ENCODE results near the gene NCAN.

Gene NCAN

DNA sequence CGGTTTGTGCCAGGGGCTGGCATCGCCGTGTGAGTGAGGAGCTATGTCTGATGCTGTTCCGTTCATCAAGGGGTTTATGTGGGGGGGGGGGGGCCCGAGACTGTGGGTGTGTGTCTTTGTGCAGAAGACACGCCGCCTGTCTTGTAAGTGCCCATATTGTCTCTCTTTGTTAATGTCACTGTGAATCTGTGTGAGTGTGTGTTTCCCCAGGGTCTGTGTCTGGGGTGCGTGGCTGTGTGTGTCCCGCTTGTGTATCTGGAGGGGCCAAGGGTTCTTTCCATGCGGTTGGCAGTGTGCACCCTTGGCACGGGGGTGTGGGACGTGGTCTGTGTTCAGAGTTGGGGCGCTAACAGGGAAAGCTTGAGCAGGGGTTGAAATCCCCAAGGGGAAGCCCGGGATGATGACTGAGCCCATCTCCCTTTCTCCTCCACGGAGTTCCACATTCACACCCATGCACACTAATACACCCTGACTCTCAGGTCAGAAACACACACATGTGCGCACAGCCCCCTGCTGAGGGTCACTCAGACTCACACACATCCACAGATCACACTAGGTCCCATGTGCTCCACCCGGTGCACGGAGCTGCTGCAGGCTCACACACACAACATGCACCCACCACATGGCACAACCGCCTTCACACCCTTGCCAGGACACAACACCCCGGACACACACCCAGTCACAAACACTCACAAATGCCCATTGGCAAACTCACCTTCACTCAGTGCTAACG, 1.8 kb downstream of the NCAN start:
- peaks cover 4% of the 10 kb centered on the region; the same call in 1 of the 2 replicates for H3K27me3 ChIP-seq (ENCODE audit: insufficient read depth, low read length)
- no peaks in the 10 kb centered on the region for H3K4me1 ChIP-seq (ENCODE audit: insufficient read depth, low read length, severe bottlenecking)
- no peaks in the 10 kb centered on the region for H3F3A ChIP-seq (ENCODE audit: insufficient read depth, low read length)
- no peaks in the 10 kb centered on the region for H3K36me3 ChIP-seq (ENCODE audit: insufficient read depth, low read length)
- H3K4me3 ChIP-seq (ENCODE audit: low read depth, low read length, poor library complexity, severe bottlenecking), result no peak overlapping the region
- H3K4me2 ChIP-seq (ENCODE audit: low read length), result no peak overlapping the region
- H2AFZ ChIP-seq (ENCODE audit: low read length), result no peak overlapping the region
- no peaks in the 10 kb centered on the region for H3K79me2 ChIP-seq (ENCODE audit: insufficient read depth, low read length)
- H3K9me2 ChIP-seq (ENCODE audit: low read depth, low read length), result no peaks in the 10 kb centered on the region
- no peak for TF ChIP-seq EZH2 (IDR thresholded peaks at IDR 0.05; ENCODE audit: borderline replicate concordance, low read length)
- no peak for TF ChIP-seq CTCF (IDR thresholded peaks at IDR 0.05; ENCODE audit: low read length)
- no peaks in the 10 kb centered on the region for H4K20me1 ChIP-seq (ENCODE audit: insufficient read depth, low read length)
- no peaks in the 10 kb centered on the region for H3K9me3 ChIP-seq (ENCODE audit: low read length)
- no peak overlapping the region for H3K9ac ChIP-seq (ENCODE audit: low read length)
- no peak overlapping the region for H3K27ac ChIP-seq (ENCODE audit: low read depth, low read length, poor library complexity, severe bottlenecking)

GRCh38 chr19:19214159-19214490, 2.4 kb downstream of the NCAN start:
- Histone ChIP-seq H3K27ac (ENCODE audit: low read depth, low read length, poor library complexity, severe bottlenecking) (no peak overlapping the region), H3K27me3 (ENCODE audit: insufficient read depth, low read length) (peaks cover 4% of the 10 kb centered on the region; the same call in 1 of the 2 replicates), H3K79me2 (ENCODE audit: insufficient read depth, low read length) (no peaks in the 10 kb centered on the region), H2AFZ (ENCODE audit: low read length) (no peak overlapping the region), H3K4me3 (ENCODE audit: low read depth, low read length, poor library complexity, severe bottlenecking) (no peak overlapping the region), H3K4me1 (ENCODE audit: insufficient read depth, low read length, severe bottlenecking) (no peaks in the 10 kb centered on the region), H3K9me3 (ENCODE audit: low read length) (no peaks in the 10 kb centered on the region), H4K20me1 (ENCODE audit: insufficient read depth, low read length) (no peaks in the 10 kb centered on the region), H3K9ac (ENCODE audit: low read length) (no peak overlapping the region), H3K36me3 (ENCODE audit: insufficient read depth, low read length) (no peaks in the 10 kb centered on the region), H3K9me2 (ENCODE audit: low read depth, low read length) (no peaks in the 10 kb centered on the region), H3K4me2 (ENCODE audit: low read length) (no peak overlapping the region), H3F3A (ENCODE audit: insufficient read depth, low read length) (no peaks in the 10 kb centered on the region)
- TF ChIP-seq EZH2 (IDR thresholded peaks at IDR 0.05; ENCODE audit: borderline replicate concordance, low read length) (no peak), CTCF (IDR thresholded peaks at IDR 0.05; ENCODE audit: low read length) (no peak)

GRCh38 chr19:19214892-19215291, 3.1 kb downstream of the NCAN start:
- no peak overlapping the region for H3K27ac ChIP-seq (ENCODE audit: low read depth, low read length, poor library complexity, severe bottlenecking)
- peaks cover 4% of the 10 kb centered on the region; the same call in 1 of the 2 replicates for H3K27me3 ChIP-seq (ENCODE audit: insufficient read depth, low read length)
- H3K4me1 ChIP-seq (ENCODE audit: insufficient read depth, low read length, severe bottlenecking), result no peaks in the 10 kb centered on the region
- no peaks in the 10 kb centered on the region for H3F3A ChIP-seq (ENCODE audit: insufficient read depth, low read length)
- no peaks in the 10 kb centered on the region for H3K9me2 ChIP-seq (ENCODE audit: low read depth, low read length)
- H3K9ac ChIP-seq (ENCODE audit: low read length), result no peak overlapping the region
- H2AFZ ChIP-seq (ENCODE audit: low read length), result no peak overlapping the region
- no peaks in the 10 kb centered on the region for H4K20me1 ChIP-seq (ENCODE audit: insufficient read depth, low read length)
- no peak overlapping the region for H3K4me3 ChIP-seq (ENCODE audit: low read depth, low read length, poor library complexity, severe bottlenecking)
- no peaks in the 10 kb centered on the region for H3K36me3 ChIP-seq (ENCODE audit: insufficient read depth, low read length)
- no peaks in the 10 kb centered on the region for H3K79me2 ChIP-seq (ENCODE audit: insufficient read depth, low read length)
- no peak overlapping the region for H3K4me2 ChIP-seq (ENCODE audit: low read length)
- no peak for TF ChIP-seq CTCF (IDR thresholded peaks at IDR 0.05; ENCODE audit: low read length)
- no peak for TF ChIP-seq EZH2 (IDR thresholded peaks at IDR 0.05; ENCODE audit: borderline replicate concordance, low read length)
- no peaks in the 10 kb centered on the region for H3K9me3 ChIP-seq (ENCODE audit: low read length)

All from OCI-LY1 (cell line).